Measurements from ENCODE around the gene TMEM39A.
A peak's percentile ranks its signal among the peaks of the same experiment; 100 is the strongest.

Gene TMEM39A

DNA sequence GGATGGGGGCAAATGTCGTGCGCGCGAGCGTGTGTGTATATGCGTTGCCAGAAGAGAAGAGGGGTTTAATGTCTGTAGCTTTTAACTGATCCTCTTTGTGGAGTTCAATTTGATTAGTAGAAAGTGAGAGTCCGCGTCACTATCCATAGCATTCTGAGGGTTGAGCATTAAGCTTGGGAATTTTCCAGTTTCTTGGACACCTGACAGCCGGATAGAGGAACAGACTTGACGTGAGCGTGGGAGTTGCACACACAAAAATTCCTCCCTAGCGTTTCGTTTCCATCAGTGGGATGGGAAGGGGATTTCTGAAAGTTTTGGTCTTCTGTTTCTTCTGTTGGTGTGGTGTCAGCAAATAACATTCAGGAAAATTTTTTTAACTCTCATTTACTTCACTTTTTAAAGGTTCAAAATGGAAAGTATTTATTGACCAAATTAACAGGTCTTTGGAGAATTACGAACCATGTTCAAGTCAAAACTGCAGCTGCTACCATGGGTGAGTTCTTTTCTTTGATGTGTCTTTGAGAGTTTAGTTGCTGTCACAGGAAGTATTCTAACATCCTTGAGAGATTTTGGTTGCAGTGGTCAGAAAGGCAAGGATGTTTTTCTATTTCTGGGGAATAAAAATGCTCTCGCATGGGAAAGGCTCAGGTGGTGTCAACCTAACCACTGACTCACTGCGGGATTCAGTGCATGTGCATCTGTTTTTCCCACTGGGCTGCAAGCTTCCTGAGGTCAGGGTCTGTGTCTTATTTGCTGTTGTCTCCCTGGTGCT lies 6.2 kb upstream of the TMEM39A start:
- DNase-seq = no peak
- H3K36me3 Mint-ChIP-seq (ENCODE audit: low read depth) = peaks cover 13% of the 10 kb centered on the region
- peak overlapping the region; percentile 98 for H3K4me3 Mint-ChIP-seq

GRCh38 chr3:119468041-119468440 lies 4.6 kb upstream of the TMEM39A start:
- H3K36me3 Mint-ChIP-seq (ENCODE audit: low read depth) = peaks cover 13% of the 10 kb centered on the region
- H3K4me3 Mint-ChIP-seq = peak overlapping the region; percentile 98
- TF ChIP-seq, protein P1, sequence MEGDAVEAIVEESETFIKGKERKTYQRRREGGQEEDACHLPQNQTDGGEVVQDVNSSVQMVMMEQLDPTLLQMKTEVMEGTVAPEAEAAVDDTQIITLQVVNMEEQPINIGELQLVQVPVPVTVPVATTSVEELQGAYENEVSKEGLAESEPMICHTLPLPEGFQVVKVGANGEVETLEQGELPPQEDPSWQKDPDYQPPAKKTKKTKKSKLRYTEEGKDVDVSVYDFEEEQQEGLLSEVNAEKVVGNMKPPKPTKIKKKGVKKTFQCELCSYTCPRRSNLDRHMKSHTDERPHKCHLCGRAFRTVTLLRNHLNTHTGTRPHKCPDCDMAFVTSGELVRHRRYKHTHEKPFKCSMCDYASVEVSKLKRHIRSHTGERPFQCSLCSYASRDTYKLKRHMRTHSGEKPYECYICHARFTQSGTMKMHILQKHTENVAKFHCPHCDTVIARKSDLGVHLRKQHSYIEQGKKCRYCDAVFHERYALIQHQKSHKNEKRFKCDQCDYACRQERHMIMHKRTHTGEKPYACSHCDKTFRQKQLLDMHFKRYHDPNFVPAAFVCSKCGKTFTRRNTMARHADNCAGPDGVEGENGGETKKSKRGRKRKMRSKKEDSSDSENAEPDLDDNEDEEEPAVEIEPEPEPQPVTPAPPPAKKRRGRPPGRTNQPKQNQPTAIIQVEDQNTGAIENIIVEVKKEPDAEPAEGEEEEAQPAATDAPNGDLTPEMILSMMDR (IDR thresholded peaks at IDR 0.05) = no peak
- peaks cover 45% of the 10 kb centered on the region for H3K4me1 Mint-ChIP-seq
- no peaks in the 10 kb centered on the region for H3K9me3 Mint-ChIP-seq
- H3K27me3 Mint-ChIP-seq (ENCODE audit: low read depth, poor library complexity) = no peaks in the 10 kb centered on the region
- no peak for DNase-seq
- H3K27ac Mint-ChIP-seq = no peak overlapping the region

More for the DNA sequence above, 6.2 kb upstream of the TMEM39A start:
- no peaks in the 10 kb centered on the region for H3K9me3 Mint-ChIP-seq
- no peaks in the 10 kb centered on the region for H3K27me3 Mint-ChIP-seq (ENCODE audit: low read depth, poor library complexity)
- H3K27ac Mint-ChIP-seq = no peak overlapping the region
- peaks cover 36% of the 10 kb centered on the region for H3K4me1 Mint-ChIP-seq
- TF ChIP-seq, protein P1 (IDR thresholded peaks at IDR 0.05) = no peak

- TF ChIP-seq, protein P1 (IDR thresholded peaks at IDR 0.05) = no peak
- peaks cover 20% of the 10 kb centered on the region for H3K4me1 Mint-ChIP-seq
- no peaks in the 10 kb centered on the region for H3K27me3 Mint-ChIP-seq (ENCODE audit: low read depth, poor library complexity)
- no peak for DNase-seq
- H3K27ac Mint-ChIP-seq = no peak overlapping the region
- no peak overlapping the region for H3K4me3 Mint-ChIP-seq
- H3K9me3 Mint-ChIP-seq = no peaks in the 10 kb centered on the region
- peaks cover 76% of the 10 kb centered on the region for H3K36me3 Mint-ChIP-seq (ENCODE audit: low read depth)
Observed at GRCh38 chr3:119457246-119457645, 6.2 kb downstream of the TMEM39A start.

GRCh38 chr3:119456469-119456868 lies 6.9 kb downstream of the TMEM39A start:
- H3K36me3 Mint-ChIP-seq (ENCODE audit: low read depth) = peaks cover 77% of the 10 kb centered on the region
- no peak overlapping the region for H3K4me3 Mint-ChIP-seq

GRCh38 chr3:119453822-119454221 lies 9.6 kb downstream of the TMEM39A start:
- DNase-seq = no peak
- Mint-ChIP-seq H3K9me3 (no peaks in the 10 kb centered on the region), H3K4me3 (no peak overlapping the region), H3K27ac (peak overlapping the region; percentile 13), H3K27me3 (ENCODE audit: low read depth, poor library complexity) (no peaks in the 10 kb centered on the region), H3K4me1 (no peaks in the 10 kb centered on the region), H3K36me3 (ENCODE audit: low read depth) (peaks cover 68% of the 10 kb centered on the region)
- TF ChIP-seq, protein P1 (IDR thresholded peaks at IDR 0.05) = no peak

More at GRCh38 chr3:119456469-119456868, 6.9 kb downstream of the TMEM39A start:
- Mint-ChIP-seq H3K9me3 (no peaks in the 10 kb centered on the region), H3K27me3 (ENCODE audit: low read depth, poor library complexity) (no peaks in the 10 kb centered on the region), H3K4me1 (peaks cover 12% of the 10 kb centered on the region), H3K27ac (no peak overlapping the region)
- DNase-seq = no peak
- TF ChIP-seq, protein P1 (IDR thresholded peaks at IDR 0.05) = no peak

- Mint-ChIP-seq H3K4me1 (no peaks in the 10 kb centered on the region), H3K27me3 (ENCODE audit: low read depth, poor library complexity) (no peaks in the 10 kb centered on the region), H3K9me3 (peaks cover 10% of the 10 kb centered on the region), H3K4me3 (no peak overlapping the region), H3K36me3 (ENCODE audit: low read depth) (peaks cover 81% of the 10 kb centered on the region), H3K27ac (no peak overlapping the region)
- no peak for DNase-seq
- TF ChIP-seq, protein P1 (IDR thresholded peaks at IDR 0.05) = no peak
Observed at GRCh38 chr3:119444590-119444989, 18.8 kb downstream of the TMEM39A start.
